ENCODE data around the gene TCEA2.

DNA sequence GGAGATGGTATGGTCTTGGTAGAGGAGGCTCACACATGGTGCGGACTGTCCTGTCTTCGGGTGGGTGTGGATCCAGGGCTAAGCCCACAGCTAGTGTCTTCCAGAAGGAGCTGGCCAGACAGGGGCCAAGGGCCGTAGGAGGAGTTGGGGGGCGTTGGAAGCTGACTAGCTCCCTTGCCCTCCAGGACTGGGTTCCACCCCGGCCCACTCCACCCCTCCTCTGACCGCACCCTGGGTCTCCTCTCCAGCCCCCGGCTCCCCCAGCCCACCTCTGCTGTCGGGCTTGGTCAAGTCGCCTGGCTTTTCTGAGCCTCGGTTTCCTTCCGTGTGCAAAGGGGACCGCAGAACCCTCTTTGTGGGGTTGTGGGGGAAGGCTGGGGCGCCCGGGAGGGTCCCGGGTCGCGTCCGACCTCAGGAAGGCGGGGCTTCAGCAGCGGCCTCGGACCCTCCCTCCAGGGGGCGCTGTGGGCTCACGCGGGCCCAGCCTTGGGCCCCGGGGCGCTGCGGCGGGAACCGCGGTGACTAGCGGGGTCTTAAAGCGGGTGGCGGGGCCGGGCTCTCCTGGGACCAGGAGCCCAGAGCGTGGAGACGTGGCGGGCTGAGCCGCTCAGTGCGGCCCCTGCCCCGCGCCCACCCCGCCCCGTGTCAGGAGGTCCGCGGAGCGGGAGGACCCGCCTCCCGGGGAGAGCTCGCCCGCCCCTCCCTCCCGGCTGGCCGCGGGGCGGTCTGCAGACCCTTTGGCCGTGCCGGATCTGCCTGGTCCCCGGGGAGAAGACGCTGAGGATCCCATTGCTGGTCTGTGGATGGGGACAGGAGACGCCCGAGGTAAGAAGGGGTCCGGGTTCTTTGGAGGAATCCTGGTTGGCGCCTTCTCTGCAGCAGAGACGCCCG, 39.0 kb downstream of the TCEA2 start:
- TF ChIP-seq, protein P1, sequence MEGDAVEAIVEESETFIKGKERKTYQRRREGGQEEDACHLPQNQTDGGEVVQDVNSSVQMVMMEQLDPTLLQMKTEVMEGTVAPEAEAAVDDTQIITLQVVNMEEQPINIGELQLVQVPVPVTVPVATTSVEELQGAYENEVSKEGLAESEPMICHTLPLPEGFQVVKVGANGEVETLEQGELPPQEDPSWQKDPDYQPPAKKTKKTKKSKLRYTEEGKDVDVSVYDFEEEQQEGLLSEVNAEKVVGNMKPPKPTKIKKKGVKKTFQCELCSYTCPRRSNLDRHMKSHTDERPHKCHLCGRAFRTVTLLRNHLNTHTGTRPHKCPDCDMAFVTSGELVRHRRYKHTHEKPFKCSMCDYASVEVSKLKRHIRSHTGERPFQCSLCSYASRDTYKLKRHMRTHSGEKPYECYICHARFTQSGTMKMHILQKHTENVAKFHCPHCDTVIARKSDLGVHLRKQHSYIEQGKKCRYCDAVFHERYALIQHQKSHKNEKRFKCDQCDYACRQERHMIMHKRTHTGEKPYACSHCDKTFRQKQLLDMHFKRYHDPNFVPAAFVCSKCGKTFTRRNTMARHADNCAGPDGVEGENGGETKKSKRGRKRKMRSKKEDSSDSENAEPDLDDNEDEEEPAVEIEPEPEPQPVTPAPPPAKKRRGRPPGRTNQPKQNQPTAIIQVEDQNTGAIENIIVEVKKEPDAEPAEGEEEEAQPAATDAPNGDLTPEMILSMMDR (IDR thresholded peaks at IDR 0.05) = peak in 1 of 3 experiments; percentile 17
- TF ChIP-seq POLR2A (IDR thresholded peaks at IDR 0.05) = no peak
- no peak for TF ChIP-seq POLR2AphosphoS5 (IDR thresholded peaks at IDR 0.05; ENCODE audit: insufficient read depth in 1 of 2, low read depth in 1 of 2)
